ENCODE data around the gene SEC61G.

GRCh38 chr7:54709283-54709682 is 49.7 kb downstream of the SEC61G start:
- TF ChIP-seq, protein P1, sequence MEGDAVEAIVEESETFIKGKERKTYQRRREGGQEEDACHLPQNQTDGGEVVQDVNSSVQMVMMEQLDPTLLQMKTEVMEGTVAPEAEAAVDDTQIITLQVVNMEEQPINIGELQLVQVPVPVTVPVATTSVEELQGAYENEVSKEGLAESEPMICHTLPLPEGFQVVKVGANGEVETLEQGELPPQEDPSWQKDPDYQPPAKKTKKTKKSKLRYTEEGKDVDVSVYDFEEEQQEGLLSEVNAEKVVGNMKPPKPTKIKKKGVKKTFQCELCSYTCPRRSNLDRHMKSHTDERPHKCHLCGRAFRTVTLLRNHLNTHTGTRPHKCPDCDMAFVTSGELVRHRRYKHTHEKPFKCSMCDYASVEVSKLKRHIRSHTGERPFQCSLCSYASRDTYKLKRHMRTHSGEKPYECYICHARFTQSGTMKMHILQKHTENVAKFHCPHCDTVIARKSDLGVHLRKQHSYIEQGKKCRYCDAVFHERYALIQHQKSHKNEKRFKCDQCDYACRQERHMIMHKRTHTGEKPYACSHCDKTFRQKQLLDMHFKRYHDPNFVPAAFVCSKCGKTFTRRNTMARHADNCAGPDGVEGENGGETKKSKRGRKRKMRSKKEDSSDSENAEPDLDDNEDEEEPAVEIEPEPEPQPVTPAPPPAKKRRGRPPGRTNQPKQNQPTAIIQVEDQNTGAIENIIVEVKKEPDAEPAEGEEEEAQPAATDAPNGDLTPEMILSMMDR (IDR thresholded peaks at IDR 0.05) = no peak
- TF ChIP-seq POLR2A (IDR thresholded peaks at IDR 0.05) = no peak
